SK-N-SH (cell line): ENCODE measurements around the gene NHLRC2. TPM values are rescaled to one million over a fixed set of nuclear protein-coding genes. Genes with fewer than 3 reads are reported as not detected.

Experiments
- CTCF ChIA-PET: fragments of 300-600, 350-600 bp; formaldehyde crosslinking; extraction: SDS; loops from one replicate; lab custom pipeline; 2021; lab: Yijun Ruan, JAX
- POLR2A ChIA-PET: fragments of 350-600 bp; sonication (Branson Sonifier 250); formaldehyde crosslinking; extraction: SDS; loops from one replicate; lab custom pipeline; 2020; ENCODE audit warnings: antibody characterized with exemption, inconsistent platforms; lab: Yijun Ruan, JAX
- DNase-seq: peaks from one replicate; pipeline ENCODE4 v3.0.0; 2012
- H2AFZ ChIP-seq: fragments of 200-600 bp; sonication (generic); 2 replicates; pipeline ENCODE4 v1.8.1; 2016; ENCODE audit warnings: antibody characterized with exemption, mild to moderate bottlenecking, low read depth
- H3F3A ChIP-seq: fragments of 200-600 bp; sonication (generic); replicated peaks from 2 replicates; pipeline ENCODE3; 2016; ENCODE audit warnings: antibody characterized with exemption, mild to moderate bottlenecking; ENCODE audit not compliant: insufficient read depth
- H3K27ac ChIP-seq, 2 experiments: fragments of 200-500 bp in 1 of 2; fragments of 200-600 bp in 1 of 2; sonication (Bioruptor generic) in 1 of 2; sonication (generic), shearing (Covaris generic) in 1 of 2; 2 replicates each; pipeline versions ENCODE4 v1.5.1 to v1.6.1; 2014 to 2016; ENCODE audit warnings: low read depth in 2 of 2, inconsistent platforms in 1 of 2, low read length in 1 of 2, mild to moderate bottlenecking in 1 of 2, mixed read lengths in 1 of 2
- H3K27me3 ChIP-seq: fragments of 200-600 bp; sonication (generic), shearing (Covaris generic); 2 replicates; pipeline ENCODE4 v1.6.1; 2016; ENCODE audit warnings: mixed run types; ENCODE audit not compliant: insufficient read depth
- H3K36me3 ChIP-seq, 2 experiments: fragments of 200-500 bp in 1 of 2; fragments of 200-600 bp in 1 of 2; sonication (Bioruptor generic) in 1 of 2; sonication (generic) in 1 of 2; replicated peaks in 1 of 2; 2 replicates each; pipeline versions ENCODE3 to v1.5.1; 2014 to 2016; ENCODE audit warnings: low read length in 1 of 2, mild to moderate bottlenecking in 1 of 2; ENCODE audit not compliant: insufficient read depth in 2 of 2, control insufficient read depth in 1 of 2
- H3K4me1 ChIP-seq, 2 experiments: fragments of 200-500 bp in 1 of 2; fragments of 200-600 bp in 1 of 2; sonication (Bioruptor generic) in 1 of 2; sonication (generic), shearing (Covaris generic) in 1 of 2; 2 replicates each; pipeline versions ENCODE4 v1.5.1 to v1.6.1; 2014 to 2016; ENCODE audit warnings: low read depth in 1 of 2, low read length in 1 of 2, mixed run types in 1 of 2; ENCODE audit not compliant: insufficient read depth in 2 of 2, control insufficient read depth in 1 of 2
- H3K4me2 ChIP-seq: fragments of 200-600 bp; sonication (generic), shearing (Covaris generic); 2 replicates; pipeline ENCODE4 v1.6.1; 2017; ENCODE audit warnings: mixed run types
- H3K4me3 ChIP-seq, 2 experiments: fragments of 200-500 bp in 1 of 2; fragments of 200-600 bp in 1 of 2; sonication (Bioruptor generic) in 1 of 2; sonication (generic), shearing (Covaris generic) in 1 of 2; 2 replicates each; pipeline versions ENCODE4 v1.5.1 to v1.8.1; 2014 to 2016; ENCODE audit warnings: low read depth in 2 of 2, inconsistent platforms in 1 of 2, low read length in 1 of 2, mild to moderate bottlenecking in 1 of 2, mixed read lengths in 1 of 2, moderate library complexity in 1 of 2
- H3K79me2 ChIP-seq: fragments of 200-600 bp; sonication (generic); 2 replicates; pipeline ENCODE4 v1.8.1; 2017; ENCODE audit warnings: mild to moderate bottlenecking; ENCODE audit not compliant: insufficient read depth
- H3K9ac ChIP-seq: fragments of 200-600 bp; sonication (generic); 2 replicates; pipeline ENCODE4 v1.6.1; 2017; ENCODE audit warnings: mixed run types
- H3K9me2 ChIP-seq: fragments of 200-600 bp; sonication (generic); 2 replicates; pipeline ENCODE4 v1.6.1; 2017; ENCODE audit warnings: mixed run types
- H3K9me3 ChIP-seq: fragments of 200-600 bp; sonication (generic); 2 replicates; pipeline ENCODE4 v1.6.1; 2017; ENCODE audit warnings: mixed run types, mild to moderate bottlenecking, moderate library complexity
- H4K20me1 ChIP-seq: fragments of 200-600 bp; sonication (generic); 2 replicates; pipeline ENCODE4 v1.6.1; 2017; ENCODE audit warnings: mild to moderate bottlenecking, mixed run types; ENCODE audit not compliant: insufficient read depth
- CHD2 ChIP-seq: fragments of 150-350 bp; IDR thresholded peaks from 2 replicates; pipeline ENCODE4 v1.6.1; 2018; ENCODE audit warnings: low read length; ENCODE audit not compliant: partially characterized antibody
- EZH2phosphoT487 ChIP-seq: fragments of 200-600 bp; sonication (generic); IDR thresholded peaks from 2 replicates; pipeline ENCODE4 v1.6.1; 2017; ENCODE audit warnings: low read depth, mixed run types, mild to moderate bottlenecking, antibody characterized with exemption, moderate library complexity, borderline replicate concordance
- FOSL2 ChIP-seq: IDR thresholded peaks from 2 replicates; pipeline ENCODE4 v1.4.0; 2012; ENCODE audit warnings: low read depth, mild to moderate bottlenecking, moderate library complexity, borderline replicate concordance
- FOXJ3 ChIP-seq: sonication (generic); formaldehyde crosslinking; IDR thresholded peaks from 2 replicates; pipeline ENCODE4 v1.5.1; 2020; ENCODE audit warnings: mild to moderate bottlenecking, missing genetic modification reagents
- FOXM1 ChIP-seq: IDR thresholded peaks from 2 replicates; pipeline ENCODE4 v1.4.0; 2012; ENCODE audit warnings: low read depth, mild to moderate bottlenecking
- IRF3 ChIP-seq: fragments of 150-350 bp; IDR thresholded peaks from 2 replicates; pipeline ENCODE4 v1.6.1; 2016; ENCODE audit warnings: mild to moderate bottlenecking, low read depth, low read length
- JUND ChIP-seq: IDR thresholded peaks from 2 replicates; pipeline ENCODE4 v1.4.0; 2012
- MXI1 ChIP-seq: IDR thresholded peaks from 2 replicates; pipeline ENCODE4 v1.6.1; 2012; ENCODE audit warnings: mild to moderate bottlenecking, low read depth, low read length, improper control_type of control experiment
- NRF1 ChIP-seq: IDR thresholded peaks from 2 replicates; pipeline ENCODE4 v1.6.1; 2012; ENCODE audit warnings: low read depth, mild to moderate bottlenecking, low read length
- POLR2AphosphoS5 ChIP-seq: IDR thresholded peaks from 2 replicates; pipeline ENCODE4 v1.6.1; 2012; ENCODE audit warnings: low read depth, low read length
- REST ChIP-seq: IDR thresholded peaks from 2 replicates; pipeline ENCODE4 v1.6.1; 2012; ENCODE audit warnings: mild to moderate bottlenecking, low read depth, low read length, moderate library complexity
- RFX5 ChIP-seq: IDR thresholded peaks from 2 replicates; pipeline ENCODE4 v1.6.1; 2012; ENCODE audit warnings: mild to moderate bottlenecking, improper control_type of control experiment, low read length
- SIN3A ChIP-seq: IDR thresholded peaks from 2 replicates; pipeline ENCODE4 v1.6.1; 2012; ENCODE audit warnings: low read depth, mild to moderate bottlenecking, low read length, moderate library complexity, borderline replicate concordance
- SMC3 ChIP-seq: IDR thresholded peaks from 2 replicates; pipeline ENCODE4 v1.6.1; 2012; ENCODE audit warnings: low read depth, low read length, improper control_type of control experiment
- TAF1 ChIP-seq: IDR thresholded peaks from 2 replicates; pipeline ENCODE4 v1.6.1; 2012; ENCODE audit warnings: low read depth, mild to moderate bottlenecking, low read length, moderate library complexity, borderline replicate concordance
- ZBTB33 ChIP-seq: IDR thresholded peaks from 2 replicates; pipeline ENCODE4 v1.4.0; 2012; ENCODE audit warnings: low read depth, borderline replicate concordance
- WGBS: methylation state at CpG from one replicate; pipeline ENCODE4 v1.1.6; 2017; ENCODE audit warnings: low lambda C conversion rate; 5-methylcytosine and 5-hydroxymethylcytosine counted together
- polyA plus RNA-seq, 3 experiments: library from polyadenylated mRNA; depleted of rRNA; stranded (reverse); fragments of >200 nt; gene quantifications; 2 replicates each; pipeline ENCODE4 v1.2.3, GENCODE V29; 2012
- TF ChIP-seq, protein P1 (sequence below): fragments of 200-600 bp; sonication (generic); IDR thresholded peaks from 2 replicates; pipeline ENCODE4 v1.6.1; 2017; ENCODE audit warnings: antibody characterized with exemption, mild to moderate bottlenecking, moderate library complexity
- TF ChIP-seq, protein P2 (sequence below): IDR thresholded peaks from 2 replicates; pipeline ENCODE4; 2012
- TF ChIP-seq, protein P3 (sequence below): IDR thresholded peaks from 2 replicates; pipeline ENCODE4 v1.4.0; 2012; ENCODE audit warnings: low read depth, borderline replicate concordance

Gene NHLRC2
- polyA plus RNA-seq, 1 of the 3 experiments (the other 2 are of a cell fraction): 2.8 TPM

DNA sequence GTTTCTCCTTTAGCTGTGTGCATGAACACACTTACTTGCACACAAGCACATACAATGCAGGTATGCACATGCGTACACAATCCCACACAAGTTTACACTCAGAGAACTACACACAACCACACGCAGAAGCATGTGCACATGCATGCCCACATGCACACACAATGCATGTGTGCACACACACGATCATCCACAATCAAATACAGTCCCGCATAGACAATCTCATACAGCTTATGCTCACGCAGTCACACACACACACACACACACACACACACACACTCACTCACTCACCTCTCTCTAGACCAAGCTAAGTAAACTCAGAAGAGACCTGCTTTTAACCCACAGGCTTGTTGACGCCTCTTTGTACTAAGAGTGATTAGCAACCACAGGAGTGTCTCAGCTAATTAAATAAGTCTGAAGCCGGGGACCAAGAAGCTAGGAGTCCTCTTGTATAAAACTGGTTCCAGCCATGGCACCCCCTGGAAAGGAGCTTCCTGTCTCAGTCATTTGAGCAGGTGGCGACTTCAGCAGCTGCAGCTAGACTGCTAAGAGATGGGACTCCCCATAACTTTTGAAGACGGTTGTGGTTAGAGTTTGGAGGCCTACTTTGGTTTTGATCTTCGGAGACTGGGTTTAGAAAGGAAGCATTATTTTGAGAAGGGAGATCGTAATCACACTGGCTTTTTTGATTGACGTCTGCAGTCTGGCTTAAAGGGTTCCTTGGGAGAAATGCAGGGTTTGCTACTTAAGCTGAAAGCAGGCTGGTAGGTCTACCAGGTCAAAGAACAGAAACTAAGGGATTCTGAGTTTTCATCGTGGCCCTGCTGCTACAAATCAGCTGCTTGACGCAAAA lies 106.9 kb downstream of the NHLRC2 start (continued):
- TF ChIP-seq, protein P1, sequence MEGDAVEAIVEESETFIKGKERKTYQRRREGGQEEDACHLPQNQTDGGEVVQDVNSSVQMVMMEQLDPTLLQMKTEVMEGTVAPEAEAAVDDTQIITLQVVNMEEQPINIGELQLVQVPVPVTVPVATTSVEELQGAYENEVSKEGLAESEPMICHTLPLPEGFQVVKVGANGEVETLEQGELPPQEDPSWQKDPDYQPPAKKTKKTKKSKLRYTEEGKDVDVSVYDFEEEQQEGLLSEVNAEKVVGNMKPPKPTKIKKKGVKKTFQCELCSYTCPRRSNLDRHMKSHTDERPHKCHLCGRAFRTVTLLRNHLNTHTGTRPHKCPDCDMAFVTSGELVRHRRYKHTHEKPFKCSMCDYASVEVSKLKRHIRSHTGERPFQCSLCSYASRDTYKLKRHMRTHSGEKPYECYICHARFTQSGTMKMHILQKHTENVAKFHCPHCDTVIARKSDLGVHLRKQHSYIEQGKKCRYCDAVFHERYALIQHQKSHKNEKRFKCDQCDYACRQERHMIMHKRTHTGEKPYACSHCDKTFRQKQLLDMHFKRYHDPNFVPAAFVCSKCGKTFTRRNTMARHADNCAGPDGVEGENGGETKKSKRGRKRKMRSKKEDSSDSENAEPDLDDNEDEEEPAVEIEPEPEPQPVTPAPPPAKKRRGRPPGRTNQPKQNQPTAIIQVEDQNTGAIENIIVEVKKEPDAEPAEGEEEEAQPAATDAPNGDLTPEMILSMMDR: no peak
- TF ChIP-seq EZH2phosphoT487 (no peak), FOXM1 (no peak), FOSL2 (no peak), TAF1 (no peak)
- TF ChIP-seq, protein P2, sequence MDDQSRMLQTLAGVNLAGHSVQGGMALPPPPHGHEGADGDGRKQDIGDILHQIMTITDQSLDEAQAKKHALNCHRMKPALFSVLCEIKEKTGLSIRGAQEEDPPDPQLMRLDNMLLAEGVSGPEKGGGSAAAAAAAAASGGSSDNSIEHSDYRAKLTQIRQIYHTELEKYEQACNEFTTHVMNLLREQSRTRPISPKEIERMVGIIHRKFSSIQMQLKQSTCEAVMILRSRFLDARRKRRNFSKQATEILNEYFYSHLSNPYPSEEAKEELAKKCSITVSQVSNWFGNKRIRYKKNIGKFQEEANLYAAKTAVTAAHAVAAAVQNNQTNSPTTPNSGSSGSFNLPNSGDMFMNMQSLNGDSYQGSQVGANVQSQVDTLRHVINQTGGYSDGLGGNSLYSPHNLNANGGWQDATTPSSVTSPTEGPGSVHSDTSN: no peak

DNA sequence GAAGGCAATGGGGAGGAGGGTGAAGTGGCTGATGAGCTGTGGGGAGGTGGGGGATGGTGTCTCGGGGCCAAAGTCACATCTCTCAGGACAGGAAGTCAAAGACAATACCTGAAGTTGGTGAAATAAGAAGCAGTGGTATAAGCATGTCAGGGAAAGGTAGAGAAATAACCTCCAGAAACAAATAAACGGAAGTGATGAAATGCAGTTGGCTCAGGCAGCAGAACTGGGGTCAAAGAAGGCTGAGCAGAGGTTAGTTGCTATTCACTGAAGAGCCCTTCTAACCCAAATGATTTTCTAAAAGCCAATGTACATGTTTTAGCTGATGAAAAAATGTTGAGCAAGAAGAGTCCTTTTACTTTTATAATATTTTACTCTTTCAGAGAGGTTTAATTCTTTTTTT lies 110.6 kb downstream of the NHLRC2 start:
- Histone ChIP-seq H3K79me2 (no peaks in the 10 kb centered on the region), H3K4me3 (no peak overlapping the region), H3K9me3 (no peaks in the 10 kb centered on the region), H4K20me1 (no peaks in the 10 kb centered on the region), H3K4me1 (no peaks in the 10 kb centered on the region), H3K27ac (no peak overlapping the region), H3K27me3 (no peaks in the 10 kb centered on the region), H3K9me2 (no peaks in the 10 kb centered on the region), H3K36me3 (no peaks in the 10 kb centered on the region), H3K4me2 (no peak overlapping the region), H3F3A (no peaks in the 10 kb centered on the region), H2AFZ (no peak overlapping the region), H3K9ac (no peak overlapping the region)
- WGBS: 46% methylated on average over 2 of the region's 2 CpGs
- DNase-seq: no peak
- CTCF ChIA-PET: interaction anchor here (0.7 kb wide), 1 partner anchor 20 kb away, joined by 3 read pairs; no protein-coding TSS in a partner anchor
- POLR2A ChIA-PET: no interaction called here
- TF ChIP-seq SMC3 (no peak), SIN3A (no peak), RFX5 (no peak), POLR2AphosphoS5 (no peak), MXI1 (no peak), FOXM1 (no peak), NRF1 (no peak), JUND (no peak), REST (no peak), CHD2 (no peak), ZBTB33 (no peak), IRF3 (no peak), FOXJ3 (no peak), TAF1 (no peak)
- TF ChIP-seq, protein P3, sequence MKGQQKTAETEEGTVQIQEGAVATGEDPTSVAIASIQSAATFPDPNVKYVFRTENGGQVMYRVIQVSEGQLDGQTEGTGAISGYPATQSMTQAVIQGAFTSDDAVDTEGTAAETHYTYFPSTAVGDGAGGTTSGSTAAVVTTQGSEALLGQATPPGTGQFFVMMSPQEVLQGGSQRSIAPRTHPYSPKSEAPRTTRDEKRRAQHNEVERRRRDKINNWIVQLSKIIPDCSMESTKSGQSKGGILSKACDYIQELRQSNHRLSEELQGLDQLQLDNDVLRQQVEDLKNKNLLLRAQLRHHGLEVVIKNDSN: no peak
